Activated CD8-positive, alpha-beta T cell treated with anti-CD3 and anti-CD28 coated beads, Interleukin-2, amount 10 ng/mL, durations not matched to agents 7 days and 5 days (primary cell): ENCODE results near the gene NEO1. TPM values are rescaled to one million over a fixed set of nuclear protein-coding genes. Genes with fewer than 3 reads are reported as not detected.
A peak's percentile ranks its signal among the peaks of the same experiment; 100 is the strongest.

Experiments used
- ATAC-seq: fragments of 150-1000 bp; cut with Tn5 transposase; one replicate; pipeline ENCODE4 v1.10.0; 2021; ENCODE audit warnings: moderate library complexity
- CTCF ChIA-PET: fragments of 350-600 bp; sonication (Branson Sonifier 250); formaldehyde crosslinking; loops from one replicate; lab custom pipeline; 2021; ENCODE audit warnings: antibody characterized with exemption; lab: Charles Lee
- POLR2A ChIA-PET: fragments of 350-600 bp; sonication (Branson Sonifier 250); formaldehyde crosslinking; loops from one replicate; lab custom pipeline; 2021; ENCODE audit warnings: antibody characterized with exemption; lab: Charles Lee
- DNase-seq: peaks from one replicate; pipeline ENCODE4 v3.0.0-alpha.2; 2020
- H3K27ac Mint-ChIP-seq: one replicate; pipeline ENCODE4 v1.8.0; 2021; ENCODE audit warnings: mild to moderate bottlenecking, mixed read lengths
- H3K27me3 Mint-ChIP-seq: one replicate; pipeline ENCODE4 v1.8.0; 2021; ENCODE audit warnings: low read depth, mixed read lengths
- H3K36me3 Mint-ChIP-seq: one replicate; pipeline ENCODE4 v1.8.0; 2021; ENCODE audit warnings: low read depth, mixed read lengths
- H3K4me1 Mint-ChIP-seq: one replicate; pipeline ENCODE4 v1.8.0; 2021; ENCODE audit warnings: low read depth, mixed read lengths
- H3K4me3 Mint-ChIP-seq: one replicate; pipeline ENCODE4 v1.8.0; 2021; ENCODE audit warnings: mild to moderate bottlenecking, mixed read lengths
- H3K9me3 Mint-ChIP-seq: one replicate; pipeline ENCODE4 v1.8.0; 2022; ENCODE audit warnings: mixed read lengths; ENCODE audit not compliant: insufficient read depth
- total RNA-seq, 2 experiments: library from RNA; stranded (reverse); gene quantifications; one replicate each; pipeline ENCODE4 v1.2.3, GENCODE V29; 2021

Gene NEO1
- 1 to 10 TPM in 1 of 2 experiments, under 1 TPM in 1; 0.78 to 1.7 TPM for total RNA-seq

- Mint-ChIP-seq H3K9me3 (no peaks in the 10 kb centered on the region), H3K4me3 (peak within 1 kb of the TSS; percentile 68), H3K27ac (no peak within 1 kb of the TSS), H3K36me3 (no peaks in the 10 kb centered on the region), H3K27me3 (peaks cover 33% of the 10 kb centered on the region), H3K4me1 (peaks cover 13% of the 10 kb centered on the region)
- peak; percentile 75 for ATAC-seq
- CTCF ChIA-PET = no interaction called here
- peak; percentile 64 for DNase-seq
- POLR2A ChIA-PET = no interaction called here
These were observed at the start of gene NEO1 for GRCh38 chr15:73051807-73052652. Gene NEO1, plus strand, starts transcription at chr15:73052463. Its CDS starts 213 bp downstream, at chr15:73052676.

GRCh38 chr15:73004462-73004861, 47.8 kb upstream of the NEO1 start:
- Mint-ChIP-seq H3K27ac (no peak overlapping the region), H3K27me3 (peaks cover 20% of the 10 kb centered on the region), H3K4me3 (no peak overlapping the region), H3K9me3 (no peaks in the 10 kb centered on the region), H3K4me1 (no peaks in the 10 kb centered on the region), H3K36me3 (no peaks in the 10 kb centered on the region)
- ChIA-PET CTCF (no interaction called here), POLR2A (no interaction called here)
- DNase-seq (no peak), ATAC-seq (no peak)

GRCh38 chr15:73005032-73005431, 47.2 kb upstream of the NEO1 start:
- H3K27me3 Mint-ChIP-seq = peaks cover 18% of the 10 kb centered on the region
- POLR2A ChIA-PET = no interaction called here

GRCh38 chr15:73005446-73005845, 46.8 kb upstream of the NEO1 start:
- Mint-ChIP-seq H3K9me3 (no peaks in the 10 kb centered on the region), H3K27ac (no peak overlapping the region), H3K36me3 (no peaks in the 10 kb centered on the region), H3K4me1 (no peaks in the 10 kb centered on the region), H3K27me3 (peaks cover 18% of the 10 kb centered on the region), H3K4me3 (no peak overlapping the region)
- no peak for DNase-seq
- ChIA-PET POLR2A (no interaction called here), CTCF (no interaction called here)
- no peak for ATAC-seq

More at GRCh38 chr15:73005032-73005431, 47.2 kb upstream of the NEO1 start:
- Mint-ChIP-seq H3K27ac (no peak overlapping the region), H3K4me1 (no peaks in the 10 kb centered on the region), H3K4me3 (no peak overlapping the region), H3K9me3 (no peaks in the 10 kb centered on the region), H3K36me3 (no peaks in the 10 kb centered on the region)
- ATAC-seq = no peak
- CTCF ChIA-PET = no interaction called here
- DNase-seq = no peak

- Mint-ChIP-seq H3K27ac (no peak overlapping the region), H3K4me1 (no peaks in the 10 kb centered on the region), H3K27me3 (peaks cover 18% of the 10 kb centered on the region), H3K9me3 (no peaks in the 10 kb centered on the region), H3K4me3 (no peak overlapping the region), H3K36me3 (no peaks in the 10 kb centered on the region)
- ChIA-PET CTCF (no interaction called here), POLR2A (no interaction called here)
- no peak for ATAC-seq
- DNase-seq = no peak
These were observed 45.7 kb upstream of the NEO1 start for GRCh38 chr15:73006523-73006922.

- Mint-ChIP-seq H3K9me3 (no peaks in the 10 kb centered on the region), H3K27ac (no peak overlapping the region), H3K4me3 (no peak overlapping the region), H3K36me3 (no peaks in the 10 kb centered on the region), H3K27me3 (peaks cover 25% of the 10 kb centered on the region), H3K4me1 (no peaks in the 10 kb centered on the region)
- DNase-seq (no peak), ATAC-seq (no peak)
- ChIA-PET CTCF (no interaction called here), POLR2A (no interaction called here)
These were observed 42.9 kb upstream of the NEO1 start for GRCh38 chr15:73009066-73010056.

- Mint-ChIP-seq H3K36me3 (no peaks in the 10 kb centered on the region), H3K27me3 (peaks cover 27% of the 10 kb centered on the region)
These were observed 41.8 kb upstream of the NEO1 start for GRCh38 chr15:73010154-73011152.

GRCh38 chr15:73014904-73015303, 37.4 kb upstream of the NEO1 start:
- H3K4me1 Mint-ChIP-seq = no peaks in the 10 kb centered on the region

More at GRCh38 chr15:73010154-73011152, 41.8 kb upstream of the NEO1 start:
- CTCF ChIA-PET = no interaction called here
- no peak overlapping the region for H3K4me3 Mint-ChIP-seq
- no peaks in the 10 kb centered on the region for H3K9me3 Mint-ChIP-seq
- no peaks in the 10 kb centered on the region for H3K4me1 Mint-ChIP-seq
- DNase-seq = no peak
- POLR2A ChIA-PET = no interaction called here
- H3K27ac Mint-ChIP-seq = no peak overlapping the region
- no peak for ATAC-seq

GRCh38 chr15:73015493-73015892, 36.8 kb upstream of the NEO1 start:
- no peak overlapping the region for H3K4me3 Mint-ChIP-seq
- CTCF ChIA-PET = no interaction called here

More at GRCh38 chr15:73014904-73015303, 37.4 kb upstream of the NEO1 start:
- Mint-ChIP-seq H3K4me3 (no peak overlapping the region), H3K9me3 (no peaks in the 10 kb centered on the region), H3K27ac (no peak overlapping the region), H3K36me3 (no peaks in the 10 kb centered on the region), H3K27me3 (peaks cover 19% of the 10 kb centered on the region)
- CTCF ChIA-PET = no interaction called here
- ATAC-seq = no peak
- DNase-seq = no peak
- POLR2A ChIA-PET = no interaction called here

GRCh38 chr15:73017987-73018386, 34.3 kb upstream of the NEO1 start:
- no peak for DNase-seq
- H3K27ac Mint-ChIP-seq = no peak overlapping the region
- no peak for ATAC-seq
- ChIA-PET CTCF (no interaction called here), POLR2A (no interaction called here)
- no peaks in the 10 kb centered on the region for H3K36me3 Mint-ChIP-seq
- H3K4me1 Mint-ChIP-seq = no peaks in the 10 kb centered on the region
- no peaks in the 10 kb centered on the region for H3K9me3 Mint-ChIP-seq
- H3K4me3 Mint-ChIP-seq = no peak overlapping the region
- peaks cover 31% of the 10 kb centered on the region for H3K27me3 Mint-ChIP-seq

More at GRCh38 chr15:73015493-73015892, 36.8 kb upstream of the NEO1 start:
- POLR2A ChIA-PET = no interaction called here
- no peaks in the 10 kb centered on the region for H3K4me1 Mint-ChIP-seq
- no peaks in the 10 kb centered on the region for H3K9me3 Mint-ChIP-seq
- no peak overlapping the region for H3K27ac Mint-ChIP-seq
- H3K27me3 Mint-ChIP-seq = peaks cover 22% of the 10 kb centered on the region
- no peak for ATAC-seq
- H3K36me3 Mint-ChIP-seq = no peaks in the 10 kb centered on the region
- no peak for DNase-seq

GRCh38 chr15:73019154-73019553, 33.1 kb upstream of the NEO1 start:
- Mint-ChIP-seq H3K36me3 (no peaks in the 10 kb centered on the region), H3K27me3 (peaks cover 26% of the 10 kb centered on the region), H3K4me1 (no peaks in the 10 kb centered on the region), H3K27ac (no peak overlapping the region), H3K4me3 (no peak overlapping the region), H3K9me3 (no peaks in the 10 kb centered on the region)
- DNase-seq = no peak
- CTCF ChIA-PET = no interaction called here
- POLR2A ChIA-PET = no interaction called here
- ATAC-seq = no peak
